ENCODE data around the gene NDFIP1. TPM values are rescaled to one million over a fixed set of nuclear protein-coding genes. Genes with fewer than 3 reads are reported as not detected.

Gene NDFIP1
- total and polyA plus RNA-seq, 7 experiments from 2014 or later: 53.0 to 136 (median 99.3) TPM

Other genes with a start within 250 kb of the NDFIP1 start
- gene PCDH1, start 230.4 kb upstream of the NDFIP1 start, total RNA-seq: 1 to 10 TPM in 1 of 5 experiments, under 1 TPM in 1, not detected in 3; 0.53 to 3.2 TPM
- gene PCDH1, start 230.4 kb upstream of the NDFIP1 start, polyA plus RNA-seq: under 1 TPM in 1 of 2 donors, not detected in 1; 0.05 TPM
- 100 to 1,000 TPM in 1 of 5 experiments, 10 to 100 TPM in 4; 77.3 to 101 (median 88.2) TPM for gene DELE1, start 184.9 kb upstream of the NDFIP1 start, total RNA-seq
- 10 to 100 TPM; 26.4 to 29.9 TPM for gene DELE1, start 184.9 kb upstream of the NDFIP1 start, polyA plus RNA-seq
- gene PCDH12, start 150.6 kb upstream of the NDFIP1 start, total RNA-seq: 1 to 10 TPM in 1 of 5 experiments, under 1 TPM in 1, not detected in 3; 0.78 to 1.5 TPM
- under 1 TPM; 0.11 to 0.29 TPM for gene PCDH12, start 150.6 kb upstream of the NDFIP1 start, polyA plus RNA-seq
- 10 to 100 TPM; 14.7 to 32.0 (median 24.8) TPM for gene RNF14, start 139.7 kb upstream of the NDFIP1 start, total RNA-seq
- 10 to 100 TPM; 33.0 to 40.2 TPM for gene RNF14, start 139.7 kb upstream of the NDFIP1 start, polyA plus RNA-seq
- gene GNPDA1, start 95.8 kb upstream of the NDFIP1 start, total RNA-seq: 10 to 100 TPM; 13.3 to 60.4 (median 26.4) TPM
- 10 to 100 TPM; 37.9 to 47.7 TPM for gene GNPDA1, start 95.8 kb upstream of the NDFIP1 start, polyA plus RNA-seq
- gene SPRY4, start 216.2 kb downstream of the NDFIP1 start, total RNA-seq: under 1 TPM in 3 of 5 experiments, not detected in 2; 0.08 to 0.34 (median 0.11) TPM
- gene SPRY4, start 216.2 kb downstream of the NDFIP1 start, polyA plus RNA-seq: not detected